Hematopoietic multipotent progenitor cell treated with erythropoietin and hydrocortisone succinate and interleukin-3 and kit ligand, for 6 days (in vitro differentiated cells): ENCODE measurements around the gene SCRN2.
A peak's percentile ranks its signal among the peaks of the same experiment; 100 is the strongest.

Experiments
- DNase-seq: peaks from one replicate; pipeline ENCODE4 v3.0.0-alpha.2; 2015

The SCRN2 gene

DNA sequence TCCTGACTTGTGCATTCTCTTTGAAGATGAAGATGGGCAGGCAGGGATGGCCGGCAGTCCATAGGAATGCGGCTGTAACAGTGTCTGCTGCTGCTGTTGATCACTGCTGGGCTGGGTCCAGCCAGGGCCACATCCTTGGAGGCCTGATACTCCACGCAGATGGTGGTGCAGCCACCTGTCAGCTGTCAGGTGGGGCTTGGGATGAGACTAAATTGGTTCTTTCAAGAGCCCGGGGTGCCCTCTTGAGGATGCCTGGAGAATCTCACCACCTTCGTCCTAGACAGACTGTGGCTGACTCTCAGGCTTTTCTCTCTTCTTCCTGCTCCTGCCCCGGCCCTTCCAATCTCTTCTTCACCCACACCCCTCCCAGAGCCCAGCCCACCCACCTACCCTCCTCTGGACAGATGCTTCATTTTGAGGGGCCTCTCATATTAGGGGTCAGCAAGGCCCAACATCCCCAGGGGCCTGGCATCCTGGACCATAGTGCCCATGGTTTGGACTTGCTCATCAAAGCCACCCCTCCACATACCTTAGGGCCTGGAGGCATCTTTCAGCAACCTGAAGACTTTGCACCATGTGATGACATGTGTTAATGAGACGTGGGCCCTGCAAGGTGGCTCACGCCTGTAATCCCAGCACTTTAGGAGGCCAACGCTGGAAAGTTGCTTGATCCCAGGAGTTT is 38.6 kb downstream of the SCRN2 start:
- DNase-seq: peak; percentile 80

DNA sequence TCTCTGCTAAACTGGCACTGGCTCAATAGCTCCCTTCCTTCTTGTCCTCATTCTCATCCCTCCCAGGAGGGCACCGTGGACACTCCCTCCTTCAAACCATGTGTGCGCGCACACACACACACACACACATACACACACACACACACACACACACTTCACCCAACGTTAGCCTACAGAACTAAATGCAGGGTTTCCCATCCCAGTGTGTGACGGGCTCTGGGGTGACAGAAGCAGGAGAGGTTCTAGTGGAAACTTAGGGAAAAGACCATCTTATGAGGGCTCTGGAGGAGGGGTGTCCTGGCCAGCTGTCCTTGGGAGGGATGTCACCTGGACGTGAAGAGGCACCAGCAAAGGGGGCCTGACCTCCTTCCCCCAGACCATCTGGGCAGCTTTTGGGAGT is 39.2 kb downstream of the SCRN2 start:
- no peak for DNase-seq

DNA sequence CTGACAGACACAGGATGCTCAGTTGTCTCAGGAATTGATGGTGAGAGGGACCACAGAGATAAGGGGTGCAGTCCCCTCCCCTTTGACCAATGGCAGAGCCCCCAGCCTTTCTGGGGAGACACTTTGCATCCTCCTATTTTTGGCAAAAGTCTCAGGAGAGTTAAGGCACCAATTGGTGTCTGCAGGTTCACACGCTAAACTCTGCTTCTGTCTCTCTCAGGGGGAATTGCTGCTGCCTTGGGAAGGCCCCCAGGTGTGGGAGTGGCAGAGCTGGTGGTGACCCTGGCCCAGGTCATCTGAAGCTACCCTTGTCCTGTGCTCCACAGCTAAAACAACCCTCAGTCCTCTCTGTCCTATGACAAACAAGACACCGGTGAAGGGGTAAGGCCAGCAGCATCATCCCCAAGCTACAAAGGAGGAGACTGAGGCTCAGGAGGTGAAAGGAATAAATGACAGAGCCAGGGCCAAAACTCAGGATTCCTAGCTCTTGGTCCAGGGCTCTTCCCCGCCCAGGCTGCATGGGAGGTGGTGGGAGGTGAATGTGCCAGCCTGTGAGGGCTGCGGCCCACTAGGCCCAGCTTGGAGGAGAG is 39.8 kb downstream of the SCRN2 start:
- no peak for DNase-seq

DNA sequence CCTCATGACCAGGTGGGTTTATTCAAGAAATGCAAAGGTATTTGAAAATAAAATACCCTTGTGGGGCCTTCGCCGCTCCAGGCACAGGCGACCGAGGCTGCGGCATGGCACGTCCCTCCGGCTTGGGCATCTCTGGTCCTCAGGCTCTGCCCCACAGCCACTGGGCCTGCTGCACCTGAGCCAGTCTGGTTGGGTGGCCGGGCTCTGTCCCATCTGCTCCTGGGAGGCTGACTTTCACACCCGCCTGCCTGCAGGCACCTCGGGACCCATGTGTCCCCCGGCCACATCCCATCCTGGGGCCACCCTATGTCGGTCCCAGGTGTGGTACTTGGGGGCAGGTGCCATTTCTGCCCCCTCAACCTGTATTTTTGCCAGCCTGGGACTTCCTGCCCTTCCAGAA is 40.4 kb downstream of the SCRN2 start:
- DNase-seq: no peak

DNA sequence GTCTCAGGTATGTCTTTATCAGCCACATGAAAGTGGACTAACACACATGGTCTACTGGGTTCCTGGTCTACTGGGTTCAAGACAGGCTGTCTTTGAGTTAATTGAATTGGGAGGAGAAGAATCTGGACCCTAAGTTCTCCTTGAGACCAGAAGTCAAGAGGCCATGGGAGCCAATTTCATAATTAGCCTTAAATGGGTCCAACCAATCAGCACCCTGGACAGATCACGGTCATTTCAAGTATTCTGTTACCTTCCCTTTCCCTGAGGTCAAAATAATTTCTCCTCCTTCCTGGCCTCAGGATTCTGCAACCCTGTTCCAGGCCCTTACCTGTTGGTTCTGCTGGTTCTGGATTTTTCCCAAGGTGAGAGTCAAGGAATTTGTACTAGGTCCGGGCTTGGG is 43.3 kb downstream of the SCRN2 start:
- peak; percentile 65 for DNase-seq

DNA sequence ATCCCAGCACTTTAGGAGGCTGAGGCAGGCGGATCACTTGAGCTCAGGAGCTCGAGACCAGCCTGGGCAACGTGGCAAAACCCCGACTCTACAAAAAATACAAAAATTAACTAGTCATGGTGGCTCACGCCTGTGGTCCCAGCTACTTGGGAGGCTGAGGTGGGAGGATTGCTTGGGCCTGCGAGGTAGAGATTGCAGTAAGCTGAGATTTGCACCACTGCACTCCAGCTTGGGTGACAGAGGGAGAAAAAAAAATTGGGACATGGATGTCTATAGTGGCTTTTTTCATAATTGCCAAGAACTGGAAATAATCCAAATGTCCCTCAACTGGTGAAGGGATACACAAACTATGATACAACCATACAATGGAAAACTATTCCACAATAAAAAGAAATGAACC is 48.1 kb downstream of the SCRN2 start:
- no peak for DNase-seq

DNA sequence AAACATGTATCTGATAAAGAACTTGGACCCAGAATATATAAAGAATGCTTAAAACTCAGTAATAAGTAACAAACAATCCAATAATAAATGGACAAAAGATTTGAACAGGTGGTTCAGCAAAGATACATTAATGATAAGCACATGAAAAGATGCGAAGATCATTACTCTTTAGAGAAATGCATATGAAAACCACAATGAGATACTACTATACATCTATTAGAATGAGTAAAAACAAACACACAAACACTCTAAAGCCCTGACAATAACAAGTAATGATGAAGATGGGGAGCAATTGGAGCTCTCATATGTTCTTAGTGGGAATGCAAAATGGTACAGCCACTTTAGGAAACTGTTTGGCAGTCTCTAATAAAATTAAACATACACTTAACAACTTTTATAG is 48.6 kb downstream of the SCRN2 start:
- DNase-seq: no peak

DNA sequence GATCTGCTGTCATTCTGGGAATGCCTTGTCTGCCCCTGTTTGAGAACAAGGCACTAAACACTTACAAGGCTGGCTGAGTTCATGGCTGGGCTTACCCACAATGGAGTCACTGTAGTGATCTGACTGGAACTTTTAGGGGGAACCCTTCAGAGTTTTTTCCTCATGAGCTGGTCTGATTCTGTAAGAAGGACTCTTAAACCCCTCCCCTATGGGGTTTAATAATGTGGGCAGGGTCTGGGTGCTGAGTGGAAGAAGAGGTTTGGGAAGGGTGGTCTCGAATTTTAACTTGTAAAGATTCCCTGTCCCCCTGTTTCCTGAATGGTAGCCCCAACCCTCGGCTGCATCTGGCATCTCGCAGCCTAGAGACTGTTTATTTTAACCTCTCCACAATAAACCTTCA is 50.0 kb downstream of the SCRN2 start:
- DNase-seq: no peak

DNA sequence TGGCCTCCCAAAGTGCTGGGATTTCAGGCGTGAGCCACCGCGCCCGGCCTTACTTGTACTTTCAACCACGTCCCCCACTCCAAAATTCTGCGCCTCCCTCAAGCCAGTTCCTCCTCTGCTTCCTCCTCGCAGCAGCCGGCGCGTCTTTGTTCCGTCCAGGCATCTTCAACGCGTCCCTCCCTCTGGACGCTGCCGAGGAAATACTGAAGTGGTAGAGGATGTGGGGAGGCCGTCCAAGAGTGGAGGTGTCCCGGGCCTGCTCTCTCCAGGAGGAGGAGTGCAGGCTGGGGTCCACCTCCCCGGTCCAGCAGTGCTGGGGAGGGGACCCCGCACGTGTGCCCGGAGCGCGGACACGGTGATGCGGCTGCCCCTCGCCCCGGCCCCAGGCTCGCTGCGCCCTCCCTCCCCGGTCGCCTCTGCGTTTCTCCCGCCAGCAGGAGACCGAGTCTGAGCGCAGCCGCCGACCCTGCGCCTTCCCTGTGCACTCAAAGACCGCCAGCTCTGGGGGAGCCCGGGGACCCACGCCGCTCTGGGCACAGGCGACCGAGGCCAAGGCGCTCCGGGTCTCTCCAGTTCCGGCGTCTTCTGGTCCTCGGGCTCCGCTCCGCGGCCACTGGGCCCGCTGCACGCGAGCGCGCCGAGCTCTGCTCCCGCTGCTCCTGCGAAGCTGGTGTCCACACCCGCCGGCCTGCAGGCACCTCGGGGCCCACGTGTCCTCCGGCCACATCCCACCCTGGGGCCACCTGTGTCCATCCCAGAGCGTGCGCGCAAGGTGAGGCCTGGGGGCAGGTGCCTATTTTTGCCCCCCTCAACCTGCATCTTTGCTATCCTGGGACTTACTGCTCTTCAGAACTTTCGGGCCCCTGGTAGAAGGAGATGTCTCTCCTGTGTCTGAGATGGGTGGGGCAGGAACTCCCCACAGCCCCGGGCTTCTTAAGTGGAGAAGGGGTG is 51.2 kb downstream of the SCRN2 start:
- peak; percentile 53 for DNase-seq
